ENCODE measurements around the gene IGIP.

The IGIP gene

GRCh38 chr5:140130949-140131733 lies 5.4 kb downstream of the IGIP start:
- no peak for TF ChIP-seq CTCF (IDR thresholded peaks at IDR 0.05; ENCODE audit: low read depth, low read length, missing control alignments)
- no peak for DNase-seq (ENCODE audit: low read depth)

GRCh38 chr5:140131967-140132409 lies 6.3 kb downstream of the IGIP start:
- TF ChIP-seq CTCF (IDR thresholded peaks at IDR 0.05; ENCODE audit: low read depth, low read length, missing control alignments) = no peak
- no peak overlapping the region for H3K4me3 ChIP-seq (ENCODE audit: low read depth, low read length)
- DNase-seq (ENCODE audit: low read depth) = no peak

More at GRCh38 chr5:140130949-140131733, 5.4 kb downstream of the IGIP start:
- H3K4me3 ChIP-seq (ENCODE audit: low read depth, low read length) = no peak overlapping the region

GRCh38 chr5:140133514-140134167 lies 7.9 kb downstream of the IGIP start:
- H3K4me3 ChIP-seq (ENCODE audit: low read depth, low read length) = no peak overlapping the region
- TF ChIP-seq CTCF (IDR thresholded peaks at IDR 0.05; ENCODE audit: low read depth, low read length, missing control alignments) = no peak
- no peak for DNase-seq (ENCODE audit: low read depth)

- no peak for TF ChIP-seq CTCF (IDR thresholded peaks at IDR 0.05; ENCODE audit: low read depth, low read length, missing control alignments)
- DNase-seq (ENCODE audit: low read depth) = no peak
- no peak overlapping the region for H3K4me3 ChIP-seq (ENCODE audit: low read depth, low read length)
Observed at GRCh38 chr5:140134277-140134935, 8.7 kb downstream of the IGIP start.

GRCh38 chr5:140135127-140135526 lies 9.4 kb downstream of the IGIP start:
- H3K4me3 ChIP-seq (ENCODE audit: low read depth, low read length) = no peak overlapping the region
- no peak for TF ChIP-seq CTCF (IDR thresholded peaks at IDR 0.05; ENCODE audit: low read depth, low read length, missing control alignments)
- DNase-seq (ENCODE audit: low read depth) = no peak

GRCh38 chr5:140136624-140137023 lies 10.9 kb downstream of the IGIP start:
- no peak for DNase-seq (ENCODE audit: low read depth)
- no peak overlapping the region for H3K4me3 ChIP-seq (ENCODE audit: low read depth, low read length)
- no peak for TF ChIP-seq CTCF (IDR thresholded peaks at IDR 0.05; ENCODE audit: low read depth, low read length, missing control alignments)

Data from GM12864 (cell line).